Spleen (tissue), 7 donors: ENCODE measurements around the gene AADACL3.

ENCODE experiments used
- POLR2A ChIP-seq, 3 donors: fragments of 450-650 bp; IDR thresholded peaks; one replicate each; pipeline ENCODE4 v1.5.1; 2017; ENCODE audit warnings: antibody characterized with exemption in 3 of 3, mild to moderate bottlenecking in 1 of 3
- POLR2AphosphoS5 ChIP-seq, 3 donors: sonication (generic); formaldehyde crosslinking; IDR thresholded peaks; one replicate each; pipeline ENCODE4 v1.5.1; 2017; ENCODE audit warnings: antibody characterized with exemption in 3 of 3
- TF ChIP-seq, protein P1 (sequence below), 11 experiments: fragments of 200-600 bp in 7 of 11; fragments of 450-650 bp in 4 of 11; sonication (generic) in 4 of 11; IDR thresholded peaks in 8 of 11; conservative IDR thresholded peaks in 3 of 11; 1 replicate in 7 of 11; 2 replicates in 4 of 11; pipeline versions ENCODE4 v1.4.0 to v1.8.0; 2016 to 2021; ENCODE audit warnings: antibody characterized with exemption in 11 of 11, inconsistent platforms in 4 of 11, mild to moderate bottlenecking in 1 of 11
- donor health status: DM: no; HTN: no; CAD: no; lungs with moderate emphysema.
- donor health status: DM: no; HTN: no; CAD: no.
- donor health status: DM: no; HTN: no; CAD: no.

DNA sequence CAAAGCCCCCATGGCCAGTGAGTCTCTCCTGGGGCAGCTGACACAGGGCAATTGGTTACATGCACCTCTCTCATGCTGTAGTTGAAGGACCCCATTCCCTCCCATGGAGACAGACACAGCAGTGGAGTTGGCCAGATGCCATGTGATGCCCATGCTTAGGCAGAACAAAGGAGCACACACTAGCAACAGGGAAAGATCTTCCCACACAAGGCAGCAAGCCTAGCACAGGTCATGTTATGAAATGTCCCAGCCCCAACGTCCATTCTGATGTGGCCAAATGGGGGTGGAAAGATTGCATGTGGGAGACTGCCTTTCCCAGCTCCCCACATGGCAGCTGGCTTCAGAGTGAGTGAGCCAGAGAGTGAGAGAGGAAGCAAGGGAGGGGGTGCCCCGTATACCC lies 37.6 kb upstream of the AADACL3 start:
- TF ChIP-seq, protein P1, sequence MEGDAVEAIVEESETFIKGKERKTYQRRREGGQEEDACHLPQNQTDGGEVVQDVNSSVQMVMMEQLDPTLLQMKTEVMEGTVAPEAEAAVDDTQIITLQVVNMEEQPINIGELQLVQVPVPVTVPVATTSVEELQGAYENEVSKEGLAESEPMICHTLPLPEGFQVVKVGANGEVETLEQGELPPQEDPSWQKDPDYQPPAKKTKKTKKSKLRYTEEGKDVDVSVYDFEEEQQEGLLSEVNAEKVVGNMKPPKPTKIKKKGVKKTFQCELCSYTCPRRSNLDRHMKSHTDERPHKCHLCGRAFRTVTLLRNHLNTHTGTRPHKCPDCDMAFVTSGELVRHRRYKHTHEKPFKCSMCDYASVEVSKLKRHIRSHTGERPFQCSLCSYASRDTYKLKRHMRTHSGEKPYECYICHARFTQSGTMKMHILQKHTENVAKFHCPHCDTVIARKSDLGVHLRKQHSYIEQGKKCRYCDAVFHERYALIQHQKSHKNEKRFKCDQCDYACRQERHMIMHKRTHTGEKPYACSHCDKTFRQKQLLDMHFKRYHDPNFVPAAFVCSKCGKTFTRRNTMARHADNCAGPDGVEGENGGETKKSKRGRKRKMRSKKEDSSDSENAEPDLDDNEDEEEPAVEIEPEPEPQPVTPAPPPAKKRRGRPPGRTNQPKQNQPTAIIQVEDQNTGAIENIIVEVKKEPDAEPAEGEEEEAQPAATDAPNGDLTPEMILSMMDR (IDR thresholded peaks at IDR 0.05 in 8 of 11, conservative IDR thresholded peaks at IDR 0.05 in 3 of 11), result no peak
- TF ChIP-seq POLR2A (IDR thresholded peaks at IDR 0.05) (no peak), POLR2AphosphoS5 (IDR thresholded peaks at IDR 0.05) (no peak)
